ENCODE data around the gene COMMD9. TPM values are rescaled to one million over a fixed set of nuclear protein-coding genes. Genes with fewer than 3 reads are reported as not detected.

The COMMD9 gene
- total and polyA plus RNA-seq, 10 of the 15 experiments (the other 5 are each of a cell fraction or from before 2014, with no cell fraction given): 31.4 to 119 (median 56.2) TPM

DNA sequence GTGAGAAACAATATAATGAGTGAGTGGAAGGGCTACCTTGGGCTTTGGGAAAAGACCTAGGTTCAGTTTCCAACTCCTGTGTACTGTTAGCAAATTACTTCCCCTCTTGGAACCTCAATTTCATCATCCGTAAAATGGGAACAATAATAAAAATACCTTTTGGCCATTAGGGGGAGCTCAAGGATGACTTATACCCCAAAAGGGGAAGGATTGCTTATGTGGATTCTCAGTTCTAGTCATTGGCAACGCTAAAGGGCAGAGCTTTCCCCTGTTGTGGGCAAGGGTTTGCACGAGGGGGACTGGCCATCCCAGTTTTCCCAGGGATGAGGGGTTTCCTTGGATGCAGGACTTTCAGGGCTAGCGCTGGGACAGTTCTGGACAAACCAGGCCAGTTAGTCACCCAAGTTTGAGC is 3.1 kb upstream of the COMMD9 start:
- no peak overlapping the region for H3K9ac ChIP-seq (ENCODE audit: control insufficient read depth, insufficient read depth, low read length)
- no peak overlapping the region for H2AFZ ChIP-seq (ENCODE audit: control insufficient read depth, low read depth, low read length)
- H3K9me3 ChIP-seq (replicated peaks; ENCODE audit: control insufficient read depth, insufficient read depth, low read length): no peaks in the 10 kb centered on the region
- no peak overlapping the region for H3K4me3 ChIP-seq
- intact Hi-C loops (cut with micrococcal nuclease; ENCODE audit: unreplicated experiment): loop anchor here (1.0 to 10.0 kb wide), 4 partner anchors 186 to 452 kb away; no protein-coding TSS in a partner anchor
- RAD21 ChIA-PET (ENCODE audit: unreplicated experiment): interaction anchor here (0.8 to 9.1 kb wide), 21 partner anchors 8 to 470 kb away, joined by 3 to 106 read pairs (median 5); partner anchors contain the start of gene TRAF6
- H3K27me3 ChIP-seq (replicated peaks in 1 of 2; ENCODE audit: control insufficient read depth in 2 of 2, insufficient read depth in 2 of 2, low read length in 1 of 2): peaks cover 0 to 4% of the 10 kb centered on the region in 2 experiments; a peak in 2 of 4 replicates
- H3K27ac ChIP-seq (ENCODE audit: control insufficient read depth, insufficient read depth): no peak overlapping the region
- peak; percentile 49 for FAIRE-seq
- no peak overlapping the region for H3K4me2 ChIP-seq (ENCODE audit: control insufficient read depth, insufficient read depth)
- SMC1A ChIA-PET (ENCODE audit: uncharacterized antibody, unreplicated experiment): interaction anchor here (0.6 to 10.8 kb wide), 20 partner anchors 8 to 455 kb away, joined by 3 to 181 read pairs (median 4); no protein-coding TSS in a partner anchor
- H3K79me2 ChIP-seq (ENCODE audit: control insufficient read depth, insufficient read depth, low read length): peaks cover 3% of the 10 kb centered on the region
- in situ Hi-C loops (cut with MboI): loop anchor here (5.0 kb wide), 1 partner anchor 200 kb away; no protein-coding TSS in a partner anchor
- BruUV-seq (replicated peaks): no TSS peak
- peak; percentile 23 for DNase-seq (ENCODE audit: low read depth, low spot score)
- peaks cover 3% of the 10 kb centered on the region; the same call in 1 of the 2 replicates for H3K4me1 ChIP-seq (ENCODE audit: control insufficient read depth, insufficient read depth, low read length)
- H4K20me1 ChIP-seq (ENCODE audit: control insufficient read depth, insufficient read depth): no peaks in the 10 kb centered on the region
- 13% methylated on average over 4 of the region's 4 CpGs for WGBS (ENCODE audit: insufficient coverage, insufficient replicate concordance, low lambda C conversion rate, missing lambda C conversion rate)
- peak; percentile 73 for ATAC-seq
- POLR2A ChIA-PET: no interaction called here
- no peaks in the 10 kb centered on the region for H3K36me3 ChIP-seq (ENCODE audit: control insufficient read depth in 2 of 2, insufficient read depth in 2 of 2, low read length in 1 of 2)
- CTCF ChIA-PET: interaction anchor here (0.7 to 18.4 kb wide), 47 partner anchors 8 to 454 kb away, joined by 3 to 286 read pairs (median 4); partner anchors contain the start of gene TRAF6
- TF ChIP-seq YY1 (IDR thresholded peaks at IDR 0.05; ENCODE audit: low read depth, low read length): 0 out of 2 replicates have a peak, but pooled peaks have one; percentile 21
- TF ChIP-seq IKZF2 (IDR thresholded peaks at IDR 0.05): peak; percentile 23 to 28; a peak in 1 of 4 replicates
- TF ChIP-seq RUNX3 (IDR thresholded peaks at IDR 0.05; ENCODE audit: low read length): no peak
- TF ChIP-seq SMARCA5 (IDR thresholded peaks at IDR 0.05): peak; percentile 99
- no peak for TF ChIP-seq CREM (IDR thresholded peaks at IDR 0.05; ENCODE audit: low read depth)
- TF ChIP-seq ZNF217 (IDR thresholded peaks at IDR 0.05): peak; percentile 86; the same call in 1 of the 2 replicates
- TF ChIP-seq, protein P1, sequence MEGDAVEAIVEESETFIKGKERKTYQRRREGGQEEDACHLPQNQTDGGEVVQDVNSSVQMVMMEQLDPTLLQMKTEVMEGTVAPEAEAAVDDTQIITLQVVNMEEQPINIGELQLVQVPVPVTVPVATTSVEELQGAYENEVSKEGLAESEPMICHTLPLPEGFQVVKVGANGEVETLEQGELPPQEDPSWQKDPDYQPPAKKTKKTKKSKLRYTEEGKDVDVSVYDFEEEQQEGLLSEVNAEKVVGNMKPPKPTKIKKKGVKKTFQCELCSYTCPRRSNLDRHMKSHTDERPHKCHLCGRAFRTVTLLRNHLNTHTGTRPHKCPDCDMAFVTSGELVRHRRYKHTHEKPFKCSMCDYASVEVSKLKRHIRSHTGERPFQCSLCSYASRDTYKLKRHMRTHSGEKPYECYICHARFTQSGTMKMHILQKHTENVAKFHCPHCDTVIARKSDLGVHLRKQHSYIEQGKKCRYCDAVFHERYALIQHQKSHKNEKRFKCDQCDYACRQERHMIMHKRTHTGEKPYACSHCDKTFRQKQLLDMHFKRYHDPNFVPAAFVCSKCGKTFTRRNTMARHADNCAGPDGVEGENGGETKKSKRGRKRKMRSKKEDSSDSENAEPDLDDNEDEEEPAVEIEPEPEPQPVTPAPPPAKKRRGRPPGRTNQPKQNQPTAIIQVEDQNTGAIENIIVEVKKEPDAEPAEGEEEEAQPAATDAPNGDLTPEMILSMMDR (IDR thresholded peaks at IDR 0.05 in 2 of 3, conservative IDR thresholded peaks at IDR 0.05 in 1 of 3; ENCODE audit: control insufficient read depth in 2 of 3, extremely low read depth in 1 of 3, insufficient read depth in 1 of 3, low read depth in 3 of 3, low read length in 3 of 3): peak; percentile 44 to 71 (median 64); a peak in 5 of 6 replicates
- TF ChIP-seq IKZF1 (conservative IDR thresholded peaks at IDR 0.05): peak; percentile 27; the same call in 1 of the 2 replicates
- TF ChIP-seq NFYB (IDR thresholded peaks at IDR 0.05; ENCODE audit: insufficient read depth, low read depth, low read length): no peak
- no peak for TF ChIP-seq CEBPB (IDR thresholded peaks at IDR 0.05; ENCODE audit: borderline replicate concordance in 1 of 2, low read depth in 2 of 2, low read length in 2 of 2)
- no peak for TF ChIP-seq SUPT20H (IDR thresholded peaks at IDR 0.05; ENCODE audit: borderline replicate concordance, control insufficient read depth, low read depth, low read length)
- TF ChIP-seq SPI1 (IDR thresholded peaks at IDR 0.05; ENCODE audit: borderline replicate concordance, insufficient read depth, low read depth, low read length): no peak
- peak; percentile 52; the same call in 1 of the 2 replicates for TF ChIP-seq LARP7 (IDR thresholded peaks at IDR 0.05)
- TF ChIP-seq STAT3 (IDR thresholded peaks at IDR 0.05; ENCODE audit: low read depth, low read length): 0 out of 2 replicates have a peak, but pooled peaks have one; percentile 60
- TF ChIP-seq SKIL (IDR thresholded peaks at IDR 0.05; ENCODE audit: low read depth, poor library complexity, severe bottlenecking): peak; percentile 31
- peak; percentile 88 for TF ChIP-seq SMC3 (IDR thresholded peaks at IDR 0.05; ENCODE audit: borderline replicate concordance, low read length)
- TF ChIP-seq, protein P2, sequence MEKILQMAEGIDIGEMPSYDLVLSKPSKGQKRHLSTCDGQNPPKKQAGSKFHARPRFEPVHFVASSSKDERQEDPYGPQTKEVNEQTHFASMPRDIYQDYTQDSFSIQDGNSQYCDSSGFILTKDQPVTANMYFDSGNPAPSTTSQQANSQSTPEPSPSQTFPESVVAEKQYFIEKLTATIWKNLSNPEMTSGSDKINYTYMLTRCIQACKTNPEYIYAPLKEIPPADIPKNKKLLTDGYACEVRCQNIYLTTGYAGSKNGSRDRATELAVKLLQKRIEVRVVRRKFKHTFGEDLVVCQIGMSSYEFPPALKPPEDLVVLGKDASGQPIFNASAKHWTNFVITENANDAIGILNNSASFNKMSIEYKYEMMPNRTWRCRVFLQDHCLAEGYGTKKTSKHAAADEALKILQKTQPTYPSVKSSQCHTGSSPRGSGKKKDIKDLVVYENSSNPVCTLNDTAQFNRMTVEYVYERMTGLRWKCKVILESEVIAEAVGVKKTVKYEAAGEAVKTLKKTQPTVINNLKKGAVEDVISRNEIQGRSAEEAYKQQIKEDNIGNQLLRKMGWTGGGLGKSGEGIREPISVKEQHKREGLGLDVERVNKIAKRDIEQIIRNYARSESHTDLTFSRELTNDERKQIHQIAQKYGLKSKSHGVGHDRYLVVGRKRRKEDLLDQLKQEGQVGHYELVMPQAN (conservative IDR thresholded peaks at IDR 0.05): no peak
- peak; percentile 87 for TF ChIP-seq RAD21 (IDR thresholded peaks at IDR 0.05; ENCODE audit: insufficient read depth, low read depth, low read length)
